Stomach smooth muscle (tissue), 2 donors: ENCODE results near the gene USP7.
"Not testable (repeated sequence)": the region's sequence is repeated elsewhere in the genome, so short reads cannot be mapped to it uniquely, and the experiment has no call there.

ENCODE experiments used
- H3K27ac ChIP-seq: one replicate; pipeline ENCODE4 v1.7.0; 2013; ENCODE audit warnings: mild to moderate bottlenecking, low read length, inconsistent platforms
- H3K27me3 ChIP-seq, 2 donors: one replicate each; pipeline ENCODE4 v1.7.0; 2013; ENCODE audit warnings: low read length in 2 of 2; ENCODE audit not compliant: insufficient read depth in 2 of 2, control insufficient read depth in 1 of 2
- H3K36me3 ChIP-seq, 2 donors: one replicate each; pipeline ENCODE4 v1.7.0; 2013; ENCODE audit warnings: low read length in 2 of 2; ENCODE audit not compliant: control insufficient read depth in 2 of 2, insufficient read depth in 2 of 2
- H3K4me1 ChIP-seq: one replicate; pipeline ENCODE4 v1.7.0; 2013; ENCODE audit warnings: low read length; ENCODE audit not compliant: control insufficient read depth, insufficient read depth
- H3K4me3 ChIP-seq, 2 donors: one replicate each; pipeline ENCODE4 v1.7.0; 2013; ENCODE audit warnings: low read length in 2 of 2
- H3K9ac ChIP-seq, 2 donors: one replicate each; pipeline ENCODE4 v1.7.0; 2013; ENCODE audit warnings: low read length in 2 of 2, mild to moderate bottlenecking in 1 of 2
- H3K9me3 ChIP-seq, 2 donors: one replicate each; pipeline ENCODE4 v1.7.0; 2013; ENCODE audit warnings: low read length in 2 of 2; ENCODE audit not compliant: control insufficient read depth in 2 of 2
- donor health status: healthy.
- donor health status: Pancreatic carcinoma.

The USP7 gene

DNA sequence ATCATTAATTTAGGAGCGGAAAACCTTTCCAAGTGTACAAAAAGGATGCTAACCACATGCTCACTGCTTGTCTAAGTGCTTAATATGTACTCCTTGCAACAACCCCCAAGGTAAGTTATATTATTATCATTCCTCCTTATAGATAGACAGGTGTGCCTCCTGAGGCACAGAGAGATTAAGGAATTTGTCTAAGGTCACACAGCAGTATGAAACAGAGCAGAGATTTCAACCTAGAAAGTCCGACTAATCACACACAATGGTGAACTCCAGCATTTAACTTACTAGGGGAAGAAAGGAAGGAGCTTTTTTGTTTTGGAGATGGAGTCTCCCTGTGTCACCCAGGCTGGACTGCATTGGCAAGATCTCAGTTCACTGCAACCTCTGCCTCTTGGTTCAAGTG is 37.0 kb upstream of the USP7 start:
- no peak overlapping the region for H3K4me3 ChIP-seq
- no peak overlapping the region for H3K9ac ChIP-seq
- no peak overlapping the region for H3K27ac ChIP-seq
- H3K4me1 ChIP-seq, result no peaks in the 10 kb centered on the region
- H3K27me3 ChIP-seq, result no peaks in the 10 kb centered on the region
- no peaks in the 10 kb centered on the region for H3K9me3 ChIP-seq
- no peaks in the 10 kb centered on the region for H3K36me3 ChIP-seq

DNA sequence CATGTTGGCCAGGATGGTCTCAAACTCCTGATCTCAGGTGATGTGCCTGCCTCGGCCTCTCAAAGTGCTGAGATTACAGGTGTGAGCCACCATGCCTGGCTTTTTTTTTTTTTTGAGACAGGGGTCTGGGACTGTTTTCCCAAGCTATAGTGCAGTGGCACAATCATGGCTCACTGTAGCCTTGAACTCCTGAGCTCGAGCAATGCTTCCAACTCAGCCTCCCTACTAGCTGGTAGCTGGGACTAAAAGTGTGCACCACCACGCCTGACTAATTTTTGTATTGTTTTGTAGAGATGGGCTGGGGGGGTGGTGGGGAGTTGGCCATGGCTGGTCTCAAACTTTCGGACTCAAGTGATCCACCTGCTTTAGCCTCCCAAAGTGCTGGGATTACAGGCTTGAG is 36.1 kb upstream of the USP7 start:
- H3K27ac ChIP-seq, result no peak overlapping the region
- no peaks in the 10 kb centered on the region for H3K27me3 ChIP-seq
- no peaks in the 10 kb centered on the region for H3K9me3 ChIP-seq
- H3K4me3 ChIP-seq, result no peak overlapping the region
- no peaks in the 10 kb centered on the region for H3K36me3 ChIP-seq
- H3K9ac ChIP-seq, result no peak overlapping the region
- no peaks in the 10 kb centered on the region for H3K4me1 ChIP-seq

DNA sequence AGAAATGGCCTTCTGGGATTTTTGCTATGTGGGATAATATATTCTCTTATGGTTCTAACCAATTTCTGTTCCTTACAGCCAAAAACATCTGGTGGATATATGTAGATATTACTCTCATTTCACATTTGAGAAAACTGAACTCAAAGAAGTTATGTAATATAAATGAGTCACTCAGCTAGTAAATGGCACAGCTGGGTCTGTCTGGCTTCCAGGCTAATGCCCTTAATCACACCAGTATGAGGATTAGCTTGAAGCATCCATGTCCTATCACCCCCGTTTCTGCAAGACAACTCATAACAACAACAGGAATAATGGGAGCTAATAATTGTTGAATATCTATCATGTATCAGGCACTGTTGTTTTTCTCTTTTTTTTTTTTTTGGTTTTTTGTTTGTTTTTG is 34.4 kb upstream of the USP7 start:
- no peaks in the 10 kb centered on the region for H3K9me3 ChIP-seq
- H3K4me3 ChIP-seq, result no peak overlapping the region
- no peaks in the 10 kb centered on the region for H3K27me3 ChIP-seq
- H3K9ac ChIP-seq, result no peak overlapping the region
- H3K4me1 ChIP-seq, result no peaks in the 10 kb centered on the region
- no peak overlapping the region for H3K27ac ChIP-seq
- H3K36me3 ChIP-seq, result no peaks in the 10 kb centered on the region

DNA sequence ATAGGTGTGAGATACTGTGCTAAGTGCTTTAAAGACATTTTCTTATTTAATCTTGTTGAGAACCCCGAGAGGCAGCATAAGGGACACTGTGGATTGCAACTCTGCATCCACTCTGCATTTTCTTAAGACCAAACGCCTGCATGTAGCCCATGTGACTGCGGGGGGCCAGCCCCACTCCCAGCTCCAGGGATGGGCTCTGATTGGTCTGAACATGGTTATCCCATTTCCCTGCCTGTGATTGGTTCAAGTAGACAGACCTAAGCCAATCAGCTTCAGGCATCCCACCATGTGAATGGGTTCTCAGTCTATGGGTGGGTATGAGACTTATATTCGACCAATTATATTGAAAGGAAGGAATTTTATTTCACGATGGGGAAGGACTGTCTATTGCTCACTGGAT is 33.2 kb upstream of the USP7 start:
- H3K9ac ChIP-seq, result no peak overlapping the region
- H3K27me3 ChIP-seq, result no peaks in the 10 kb centered on the region
- no peak overlapping the region for H3K4me3 ChIP-seq

DNA sequence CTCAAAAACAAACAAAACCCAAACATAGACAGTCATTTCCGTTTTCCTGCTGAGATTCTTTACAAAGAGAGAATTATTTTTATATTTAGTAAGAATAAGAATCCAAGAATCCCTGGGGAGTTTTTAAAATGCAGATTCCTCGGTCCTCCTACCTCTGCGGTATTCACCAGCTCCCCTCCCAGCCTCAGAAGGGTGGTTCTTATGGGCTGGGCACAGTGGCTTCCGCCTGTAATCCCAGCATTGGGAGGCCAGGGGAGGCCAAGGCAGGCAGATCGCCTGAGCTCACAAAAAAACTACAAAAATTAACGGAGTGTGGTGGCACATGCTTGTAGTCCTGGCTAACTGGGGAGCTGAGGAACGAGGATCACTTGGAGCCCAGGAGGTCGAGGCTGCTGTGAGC is 26.7 kb upstream of the USP7 start:
- no peak overlapping the region for H3K4me3 ChIP-seq
- H3K36me3 ChIP-seq, result no peaks in the 10 kb centered on the region
- H3K4me1 ChIP-seq, result no peaks in the 10 kb centered on the region
- H3K9me3 ChIP-seq, result no peaks in the 10 kb centered on the region
- no peak overlapping the region for H3K27ac ChIP-seq
- no peak overlapping the region for H3K9ac ChIP-seq
- no peaks in the 10 kb centered on the region for H3K27me3 ChIP-seq

More for the DNA sequence above, 33.2 kb upstream of the USP7 start:
- no peaks in the 10 kb centered on the region for H3K9me3 ChIP-seq
- no peak overlapping the region for H3K27ac ChIP-seq
- H3K4me1 ChIP-seq, result no peaks in the 10 kb centered on the region
- H3K36me3 ChIP-seq, result no peaks in the 10 kb centered on the region

DNA sequence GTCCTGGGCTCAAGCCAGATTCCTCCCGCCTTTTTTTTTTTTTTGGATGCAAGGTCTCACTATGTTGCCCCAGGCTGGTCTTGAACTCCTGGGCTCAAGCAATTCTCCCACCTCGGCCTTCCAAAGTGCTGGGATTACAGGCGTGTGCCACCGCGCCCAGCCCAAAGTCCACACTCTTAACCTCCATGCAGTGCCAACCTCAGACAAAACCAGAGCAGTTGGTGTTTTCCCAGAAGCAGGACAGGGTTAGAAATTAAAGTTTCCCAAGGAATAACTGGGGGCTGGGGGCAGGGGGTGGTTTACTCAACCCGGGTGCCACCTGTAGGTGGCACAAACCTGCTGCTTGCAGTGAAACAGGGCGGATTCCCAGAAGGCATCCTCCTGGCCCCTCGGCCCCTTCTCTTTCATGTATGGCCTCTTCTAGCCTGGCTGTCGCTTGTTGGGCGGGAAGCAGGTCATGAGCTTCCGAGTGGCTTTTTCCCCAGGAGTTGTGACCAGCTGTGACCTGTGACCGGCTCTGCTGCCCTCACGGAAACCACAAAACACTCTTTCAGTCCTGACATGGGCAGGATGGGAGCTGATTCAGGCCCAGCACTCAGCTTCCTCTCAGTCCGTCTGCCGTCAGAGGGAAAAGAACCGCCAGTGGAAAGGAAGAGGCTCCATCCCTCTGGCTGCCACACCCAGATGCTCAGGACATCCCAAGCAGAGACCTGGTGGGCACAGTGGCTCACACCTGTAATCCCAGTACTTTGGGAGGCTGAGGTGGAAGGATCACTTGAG is 25.6 kb upstream of the USP7 start:
- Histone ChIP-seq H3K27ac (no peak overlapping the region), H3K4me3 (no peak overlapping the region), H3K9ac (no peak overlapping the region), H3K9me3 (no peaks in the 10 kb centered on the region), H3K27me3 (no peaks in the 10 kb centered on the region), H3K4me1 (no peaks in the 10 kb centered on the region), H3K36me3 (no peaks in the 10 kb centered on the region)

DNA sequence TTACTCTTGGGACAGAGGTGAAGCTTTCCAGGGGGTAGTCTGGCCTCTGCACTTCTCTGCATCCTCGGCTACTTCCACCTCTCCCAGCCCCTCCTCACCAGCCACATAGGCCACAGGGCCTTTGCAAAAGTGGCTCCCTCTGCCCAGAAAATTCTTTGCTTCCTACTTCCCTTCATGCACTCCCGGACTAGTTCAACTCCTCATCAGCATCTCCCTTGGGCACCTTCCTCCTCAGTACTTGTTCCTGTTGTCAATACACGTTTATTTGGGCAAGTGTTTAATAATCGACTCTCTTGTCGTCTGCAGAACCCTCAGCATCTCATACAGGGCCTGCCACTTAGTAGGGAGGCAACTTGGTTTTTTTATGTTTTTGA is 23.1 kb upstream of the USP7 start:
- Histone ChIP-seq H3K27ac (no peak overlapping the region), H3K36me3 (no peaks in the 10 kb centered on the region), H3K9me3 (no peaks in the 10 kb centered on the region), H3K9ac (no peak overlapping the region), H3K4me1 (no peaks in the 10 kb centered on the region), H3K27me3 (peaks cover 0 to 2% of the 10 kb centered on the region in 2 donors), H3K4me3 (no peak overlapping the region)

DNA sequence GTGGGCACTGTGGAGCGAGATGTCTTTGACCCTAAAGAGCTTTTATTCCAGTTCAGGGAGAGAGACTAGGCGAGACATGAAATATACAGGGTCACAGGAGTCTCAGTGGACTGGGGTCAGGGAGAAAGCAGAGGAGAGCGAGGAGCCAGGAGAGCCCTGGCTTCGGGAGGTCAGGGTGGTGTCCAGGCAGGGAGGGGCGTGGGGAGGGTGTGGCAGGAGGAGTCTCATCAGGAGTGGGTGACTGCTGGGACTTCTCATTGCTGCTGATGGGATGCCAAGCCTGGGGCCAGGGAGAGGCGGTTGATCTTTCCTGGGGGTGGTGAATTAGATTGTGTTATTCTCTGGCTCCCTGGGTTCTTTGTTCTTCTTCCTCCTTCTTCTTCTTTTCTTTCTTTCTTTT is 22.4 kb upstream of the USP7 start:
- Histone ChIP-seq H3K36me3 (no peaks in the 10 kb centered on the region), H3K27me3 (peaks cover 0 to 2% of the 10 kb centered on the region in 2 donors), H3K4me3 (no peak overlapping the region), H3K4me1 (no peaks in the 10 kb centered on the region), H3K9ac (no peak overlapping the region), H3K9me3 (no peaks in the 10 kb centered on the region), H3K27ac (no peak overlapping the region)

DNA sequence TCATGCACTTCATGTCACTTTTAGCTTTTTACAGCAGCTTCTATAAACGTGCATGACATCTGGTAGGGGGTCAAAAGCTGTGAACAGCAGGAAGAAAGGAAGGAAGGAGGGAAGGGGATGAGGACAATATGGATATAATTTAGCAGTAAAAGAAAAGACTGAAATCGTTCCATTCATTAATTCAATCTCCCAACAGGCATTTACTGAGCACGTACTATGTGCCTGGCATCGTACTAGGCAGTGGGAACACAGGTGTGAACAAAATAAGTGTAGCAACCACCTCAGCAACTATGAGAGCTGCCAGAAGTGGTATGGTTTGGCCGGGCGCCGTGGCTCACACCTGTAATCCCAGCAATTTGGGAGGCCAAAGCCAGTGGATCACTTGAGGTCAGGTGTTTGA is 19.1 kb upstream of the USP7 start:
- Histone ChIP-seq H3K27ac (no peak overlapping the region), H3K36me3 (no peaks in the 10 kb centered on the region), H3K4me3 (no peak overlapping the region), H3K9me3 (no peaks in the 10 kb centered on the region), H3K4me1 (no peaks in the 10 kb centered on the region), H3K27me3 (peaks cover 0 to 2% of the 10 kb centered on the region in 2 donors), H3K9ac (no peak overlapping the region)

DNA sequence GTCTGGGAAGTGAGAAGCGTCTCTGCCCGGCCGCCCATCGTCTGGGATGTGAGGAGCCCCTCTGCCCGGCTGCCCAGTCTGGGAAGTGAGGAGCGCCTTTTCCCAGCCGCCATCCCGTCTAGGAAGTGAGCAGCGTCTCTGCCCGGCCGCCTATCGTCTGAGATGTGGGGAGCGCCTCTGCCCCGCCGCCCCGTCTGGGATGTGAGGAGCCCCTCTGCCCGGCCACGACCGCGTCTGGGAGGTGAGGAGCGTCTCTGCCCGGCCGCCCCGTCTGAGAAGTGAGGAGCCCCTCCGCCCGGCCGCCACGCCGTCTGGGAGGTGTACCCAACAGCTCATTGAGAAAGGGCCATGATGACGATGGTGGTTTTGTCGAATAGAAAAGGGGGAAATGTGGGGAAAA is 18.2 kb upstream of the USP7 start:
- H3K4me1 ChIP-seq, H3K27me3 ChIP-seq, H3K9ac ChIP-seq, H3K36me3 ChIP-seq, H3K4me3 ChIP-seq, H3K27ac ChIP-seq, H3K9me3 ChIP-seq: not testable (repeated sequence)

DNA sequence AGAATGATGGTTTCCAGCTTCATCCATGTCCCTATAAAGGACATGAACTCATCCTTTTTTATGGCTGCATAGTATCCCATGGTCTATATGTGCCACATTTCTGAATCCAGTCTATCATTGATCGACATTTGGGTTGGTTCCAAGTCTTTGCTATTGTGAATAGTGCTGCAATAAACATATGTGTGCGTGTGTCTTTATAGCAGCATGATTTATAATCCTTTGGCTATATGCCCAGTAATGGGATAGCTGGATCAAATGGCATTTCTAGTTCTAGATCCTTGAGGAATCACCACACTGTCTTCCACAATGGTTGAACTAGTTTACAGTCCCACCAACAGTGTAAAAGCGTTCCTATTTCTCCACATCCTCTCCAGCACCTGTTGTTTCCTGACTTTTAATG is 12.5 kb upstream of the USP7 start:
- not testable (repeated sequence) for H3K9ac ChIP-seq, H3K27me3 ChIP-seq, H3K4me1 ChIP-seq, H3K36me3 ChIP-seq, H3K9me3 ChIP-seq, H3K27ac ChIP-seq, H3K4me3 ChIP-seq
